Measurements from ENCODE around the gene RFX5. TPM values are rescaled to one million over a fixed set of nuclear protein-coding genes. Genes with fewer than 3 reads are reported as not detected.

Gene RFX5
- total and polyA plus RNA-seq, 2 of the 13 experiments (the other 11 are each of a cell fraction or from before 2014, with no cell fraction given), result 17.9 to 36.2 TPM

DNA sequence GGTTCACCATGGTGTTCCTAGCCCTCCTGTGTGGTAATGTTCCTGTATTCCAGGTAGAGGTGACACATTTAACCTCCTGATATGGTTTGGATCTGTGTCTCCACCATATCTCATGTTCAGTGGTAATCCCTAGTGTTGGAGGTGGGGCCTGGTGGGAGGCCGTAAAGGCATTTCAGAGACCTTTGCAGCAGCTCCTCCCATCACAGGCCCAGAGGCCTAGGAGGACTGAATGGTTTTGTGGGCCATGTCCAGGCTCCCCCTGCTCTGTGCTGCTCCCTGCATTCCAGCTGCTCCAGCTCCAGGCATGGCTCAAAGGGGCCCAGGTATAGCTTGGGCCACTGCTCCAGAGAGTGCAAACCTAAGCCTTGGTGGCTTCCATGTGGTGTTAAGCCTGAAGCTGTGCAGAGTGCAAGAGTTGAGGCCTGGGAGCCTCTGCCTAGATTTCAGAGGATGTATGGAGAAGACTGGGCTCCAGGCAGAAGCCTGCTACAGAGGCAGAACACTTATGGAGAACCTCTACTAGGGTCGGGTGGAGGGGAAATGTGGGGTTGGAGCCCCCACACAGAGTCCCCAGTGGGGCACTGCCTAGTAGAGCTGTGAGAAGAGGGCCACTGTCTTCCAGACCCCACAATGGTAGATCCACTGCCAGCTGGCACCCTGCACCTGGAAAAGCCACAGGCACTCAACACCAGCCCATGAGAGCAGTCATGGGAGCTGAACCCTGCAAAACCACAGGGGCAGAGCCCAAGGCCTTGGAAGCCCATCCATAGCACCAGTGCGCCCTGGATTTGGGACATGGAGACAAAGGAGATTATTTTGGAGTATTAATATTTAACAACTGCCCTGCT is 15.5 kb upstream of the RFX5 start:
- intact Hi-C loops (cut with micrococcal nuclease; ENCODE audit: unreplicated experiment), result no loop called here
- no peak for ATAC-seq
- Histone ChIP-seq H3K9ac (ENCODE audit: insufficient read depth, low read depth, low read length) (no peak overlapping the region), H3K9me3 (ENCODE audit: low read length) (peaks cover 14% of the 10 kb centered on the region), H4K20me1 (ENCODE audit: insufficient read depth, low read length) (no peaks in the 10 kb centered on the region), H3K4me1 (ENCODE audit: insufficient read depth, low read length) (no peaks in the 10 kb centered on the region), H3K79me2 (ENCODE audit: insufficient read depth, low read length) (no peaks in the 10 kb centered on the region), H3K4me2 (ENCODE audit: low read depth, low read length) (no peak overlapping the region), H3K36me3 (replicated peaks in 1 of 2; ENCODE audit: control insufficient read depth in 1 of 2, insufficient read depth in 2 of 2, low read length in 2 of 2) (peaks cover 8 to 18% of the 10 kb centered on the region in 2 experiments; a peak in 4 of 5 replicates), H3K4me3 (replicated peaks in 1 of 3; ENCODE audit: insufficient read depth in 1 of 3, low read depth in 2 of 3, low read length in 3 of 3) (no peak overlapping the region), H3K27me3 (ENCODE audit: control insufficient read depth in 1 of 2, insufficient read depth in 2 of 2, low read length in 2 of 2) (no peaks in the 10 kb centered on the region), H3K27ac (ENCODE audit: extremely low read length, insufficient read depth, low read length) (no peak overlapping the region), H2AFZ (ENCODE audit: low read length) (no peak overlapping the region)
- POLR2A ChIA-PET, result no interaction called here
- FAIRE-seq, result no peak
- WGBS (ENCODE audit: low lambda C conversion rate), result 88% methylated on average over 2 of the region's 3 CpGs
- no peak for DNase-seq (ENCODE audit: low spot score)
- CTCF ChIA-PET (ENCODE audit: low intra/inter-chr PET ratio, low total read pairs), result no interaction called here
- in situ Hi-C loops (cut with HindIII; ENCODE audit: extremely low pct_ligation_motif_present, low pct_unique_long_range_greater_than_20kb), result no loop called here
- BruUV-seq (replicated peaks), result no TSS peak
- TF ChIP-seq, protein P1, sequence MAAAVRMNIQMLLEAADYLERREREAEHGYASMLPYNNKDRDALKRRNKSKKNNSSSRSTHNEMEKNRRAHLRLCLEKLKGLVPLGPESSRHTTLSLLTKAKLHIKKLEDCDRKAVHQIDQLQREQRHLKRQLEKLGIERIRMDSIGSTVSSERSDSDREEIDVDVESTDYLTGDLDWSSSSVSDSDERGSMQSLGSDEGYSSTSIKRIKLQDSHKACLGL (CRISPR knock-in tag; IDR thresholded peaks at IDR 0.05), result no peak
- no peak for TF ChIP-seq ZNF678 (CRISPR knock-in tag; IDR thresholded peaks at IDR 0.05)
- no peak for TF ChIP-seq RELA (CRISPR knock-in tag; IDR thresholded peaks at IDR 0.05)
- no peak for TF ChIP-seq ZNF235 (CRISPR knock-in tag; IDR thresholded peaks at IDR 0.05; ENCODE audit: borderline replicate concordance)
- TF ChIP-seq CBX2 (IDR thresholded peaks at IDR 0.05; ENCODE audit: low read depth, low read length), result no peak
- TF ChIP-seq CBX2 (CRISPR knock-in tag; IDR thresholded peaks at IDR 0.05; ENCODE audit: low read depth), result no peak
- TF ChIP-seq SKI (IDR thresholded peaks at IDR 0.05; ENCODE audit: partially characterized antibody), result no peak
- TF ChIP-seq ZFX (CRISPR knock-in tag; IDR thresholded peaks at IDR 0.05; ENCODE audit: low read depth), result no peak
- no peak for TF ChIP-seq ATF1 (CRISPR knock-in tag; IDR thresholded peaks at IDR 0.05)
- TF ChIP-seq, protein P2, sequence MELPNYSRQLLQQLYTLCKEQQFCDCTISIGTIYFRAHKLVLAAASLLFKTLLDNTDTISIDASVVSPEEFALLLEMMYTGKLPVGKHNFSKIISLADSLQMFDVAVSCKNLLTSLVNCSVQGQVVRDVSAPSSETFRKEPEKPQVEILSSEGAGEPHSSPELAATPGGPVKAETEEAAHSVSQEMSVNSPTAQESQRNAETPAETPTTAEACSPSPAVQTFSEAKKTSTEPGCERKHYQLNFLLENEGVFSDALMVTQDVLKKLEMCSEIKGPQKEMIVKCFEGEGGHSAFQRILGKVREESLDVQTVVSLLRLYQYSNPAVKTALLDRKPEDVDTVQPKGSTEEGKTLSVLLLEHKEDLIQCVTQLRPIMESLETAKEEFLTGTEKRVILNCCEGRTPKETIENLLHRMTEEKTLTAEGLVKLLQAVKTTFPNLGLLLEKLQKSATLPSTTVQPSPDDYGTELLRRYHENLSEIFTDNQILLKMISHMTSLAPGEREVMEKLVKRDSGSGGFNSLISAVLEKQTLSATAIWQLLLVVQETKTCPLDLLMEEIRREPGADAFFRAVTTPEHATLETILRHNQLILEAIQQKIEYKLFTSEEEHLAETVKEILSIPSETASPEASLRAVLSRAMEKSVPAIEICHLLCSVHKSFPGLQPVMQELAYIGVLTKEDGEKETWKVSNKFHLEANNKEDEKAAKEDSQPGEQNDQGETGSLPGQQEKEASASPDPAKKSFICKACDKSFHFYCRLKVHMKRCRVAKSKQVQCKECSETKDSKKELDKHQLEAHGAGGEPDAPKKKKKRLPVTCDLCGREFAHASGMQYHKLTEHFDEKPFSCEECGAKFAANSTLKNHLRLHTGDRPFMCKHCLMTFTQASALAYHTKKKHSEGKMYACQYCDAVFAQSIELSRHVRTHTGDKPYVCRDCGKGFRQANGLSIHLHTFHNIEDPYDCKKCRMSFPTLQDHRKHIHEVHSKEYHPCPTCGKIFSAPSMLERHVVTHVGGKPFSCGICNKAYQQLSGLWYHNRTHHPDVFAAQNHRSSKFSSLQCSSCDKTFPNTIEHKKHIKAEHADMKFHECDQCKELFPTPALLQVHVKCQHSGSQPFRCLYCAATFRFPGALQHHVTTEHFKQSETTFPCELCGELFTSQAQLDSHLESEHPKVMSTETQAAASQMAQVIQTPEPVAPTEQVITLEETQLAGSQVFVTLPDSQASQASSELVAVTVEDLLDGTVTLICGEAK (IDR thresholded peaks at IDR 0.05), result no peak
- TF ChIP-seq, protein P2 (CRISPR knock-in tag; IDR thresholded peaks at IDR 0.05), result no peak
- TF ChIP-seq ZNF790 (CRISPR knock-in tag; IDR thresholded peaks at IDR 0.05; ENCODE audit: borderline replicate concordance), result no peak
- TF ChIP-seq MTA3 (CRISPR knock-in tag; IDR thresholded peaks at IDR 0.05), result no peak
- no peak for TF ChIP-seq ZNF616 (CRISPR knock-in tag; IDR thresholded peaks at IDR 0.05; ENCODE audit: low read depth)
- no peak for TF ChIP-seq ZFP36L2 (CRISPR knock-in tag; IDR thresholded peaks at IDR 0.05)
- TF ChIP-seq ZNF326 (CRISPR knock-in tag; IDR thresholded peaks at IDR 0.05; ENCODE audit: borderline replicate concordance), result no peak

Data from HepG2 (cell line).